Retina (tissue), 1 donor: Measurements from ENCODE around the gene HEYL.
A peak's percentile ranks its signal among the peaks of the same experiment; 100 is the strongest.

ENCODE experiments used
- DNase-seq: peaks from one replicate; pipeline ENCODE4 v3.0.0-alpha.2; 2016

HEYL gene

DNA sequence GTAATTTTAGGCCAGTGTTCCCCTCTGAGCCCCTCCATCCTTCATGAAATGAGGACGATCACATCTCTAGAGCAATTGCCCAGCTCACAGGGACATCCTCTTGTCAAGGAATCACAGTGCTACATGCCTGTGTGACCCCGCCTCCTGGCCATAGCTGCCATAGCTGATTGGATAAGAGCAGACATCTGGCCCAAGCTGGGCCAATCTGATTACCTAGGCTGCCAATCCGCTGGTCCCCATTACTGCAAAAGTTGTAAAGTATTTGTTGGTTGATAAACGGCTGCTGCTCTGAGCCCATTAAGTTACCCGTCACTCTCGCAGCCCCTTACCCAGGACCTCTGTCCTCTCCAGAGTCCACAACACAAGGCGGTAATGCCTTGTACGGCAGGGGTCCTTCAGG is 24.1 kb upstream of the HEYL start:
- no peak for DNase-seq

DNA sequence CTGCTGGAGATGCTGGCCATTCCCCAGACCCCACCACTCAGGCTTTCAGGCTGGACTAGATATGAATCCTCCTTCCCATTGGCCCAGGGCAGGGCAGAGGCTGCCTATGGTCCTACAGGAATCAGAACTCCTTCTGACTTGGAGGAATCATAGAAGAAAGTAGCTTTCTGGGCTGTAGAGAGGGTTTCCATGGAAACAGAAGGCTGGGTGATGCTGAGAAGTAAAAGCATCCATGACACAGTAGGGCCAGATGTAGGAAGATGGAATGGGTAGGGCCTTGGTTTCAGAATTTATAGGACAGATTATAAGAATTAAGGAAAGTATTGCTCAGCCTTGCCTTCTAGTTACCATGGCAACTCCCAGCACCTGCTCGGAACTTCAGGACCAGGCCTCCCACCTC is 23.4 kb upstream of the HEYL start:
- DNase-seq, result no peak

DNA sequence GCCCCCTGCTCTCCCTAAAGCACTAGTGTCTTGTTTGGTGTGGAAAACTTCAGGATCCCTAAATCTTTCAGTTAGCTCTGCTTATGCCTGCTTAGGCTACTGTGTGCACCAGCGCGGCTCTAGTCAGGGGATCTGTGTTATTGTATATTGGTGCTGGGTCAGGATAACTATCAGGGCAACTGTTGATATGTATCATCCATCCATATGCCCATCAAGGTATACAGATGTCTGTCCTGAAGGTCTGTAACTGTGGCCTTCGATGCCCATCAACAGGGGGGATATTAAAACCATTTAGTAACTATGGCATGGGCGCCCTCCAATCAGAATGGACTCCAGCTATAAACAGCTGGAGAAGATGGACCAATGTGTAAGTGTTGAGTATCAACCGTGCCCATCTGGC is 20.1 kb upstream of the HEYL start:
- DNase-seq, result no peak

DNA sequence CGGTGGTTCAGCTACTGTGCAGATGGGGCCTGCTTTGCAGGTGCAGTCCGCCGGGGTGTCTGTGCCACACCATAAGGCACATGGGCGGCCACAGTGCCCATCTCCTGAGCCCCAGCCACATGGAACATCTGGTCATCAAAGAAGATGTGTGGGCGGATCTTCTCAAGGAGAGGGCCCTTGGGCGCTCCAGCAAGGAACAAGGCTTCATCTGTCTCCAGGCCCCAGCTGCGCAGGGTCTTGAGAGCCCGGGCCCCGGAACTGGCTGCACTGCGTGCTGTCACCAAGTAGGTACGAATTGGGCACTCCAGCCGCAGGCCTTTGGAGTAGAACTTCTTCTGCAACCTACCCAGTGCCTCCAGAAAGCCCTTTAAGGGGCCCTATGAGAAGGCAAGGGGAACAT is 19.7 kb upstream of the HEYL start:
- no peak for DNase-seq

DNA sequence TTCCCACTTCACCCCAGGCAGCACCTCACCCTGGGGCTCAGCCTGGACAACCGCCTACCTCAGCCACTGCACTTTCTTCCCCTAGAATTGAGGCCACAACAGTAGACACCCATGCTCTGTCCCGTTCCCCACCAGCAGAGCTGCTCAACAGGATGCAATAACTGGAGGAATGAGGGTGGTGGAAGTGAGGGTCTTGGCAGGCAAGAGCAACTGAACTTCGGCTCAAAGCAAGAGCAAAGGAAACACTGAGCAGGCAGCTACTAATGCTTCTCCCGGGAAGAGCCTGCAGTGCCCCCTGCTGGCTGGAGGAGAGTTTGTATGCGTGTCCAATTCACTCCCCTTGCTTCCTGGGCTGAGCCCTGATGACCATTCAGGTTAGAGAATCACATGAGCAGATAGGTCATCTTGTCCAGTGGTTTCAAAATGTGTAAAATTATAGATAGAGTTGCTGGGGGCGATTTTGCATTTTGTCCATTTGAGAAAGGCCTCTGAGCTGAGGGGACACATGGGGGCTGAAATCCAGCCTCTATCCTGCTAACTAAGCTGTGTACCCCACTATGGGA is 18.6 kb upstream of the HEYL start:
- peak; percentile 75 for DNase-seq

DNA sequence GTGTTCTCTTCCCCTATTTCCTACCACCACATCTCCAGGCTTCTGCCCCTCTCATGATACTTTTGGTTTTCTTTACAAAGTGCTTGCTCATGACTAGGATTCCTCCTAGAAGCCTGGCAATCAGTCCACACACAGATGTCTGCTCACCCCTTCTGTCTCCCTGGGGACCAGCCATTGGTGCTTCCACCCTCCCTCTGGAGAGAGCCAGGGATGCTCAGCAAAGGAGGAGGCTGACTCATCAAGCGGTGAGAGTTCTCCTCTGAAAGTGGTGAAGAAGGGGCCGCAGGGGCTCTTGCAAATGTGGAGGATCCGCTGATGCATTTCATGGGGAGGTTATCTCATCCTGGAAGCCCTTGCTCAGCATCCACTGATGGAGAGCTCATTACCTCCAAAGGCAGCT is 18.0 kb upstream of the HEYL start:
- no peak for DNase-seq

DNA sequence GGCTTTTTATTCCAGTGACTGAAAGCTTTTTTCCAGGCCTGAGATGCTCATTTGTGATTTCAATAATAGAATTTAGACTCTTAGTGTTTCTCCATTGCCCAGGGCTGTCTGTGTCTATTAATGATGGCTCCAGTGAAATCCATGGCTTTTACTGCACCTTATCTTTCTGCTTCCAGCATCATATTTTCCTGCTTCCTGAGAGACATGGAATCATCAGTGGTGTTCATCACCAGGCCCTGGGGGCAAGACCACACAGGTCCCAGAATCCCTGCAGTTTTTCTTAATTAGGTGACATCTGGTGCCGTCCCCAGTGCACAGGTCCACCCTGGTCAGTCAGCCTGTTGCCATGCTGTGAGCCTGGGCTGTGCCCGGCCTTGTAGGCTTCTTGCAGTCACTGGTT is 16.9 kb upstream of the HEYL start:
- no peak for DNase-seq

DNA sequence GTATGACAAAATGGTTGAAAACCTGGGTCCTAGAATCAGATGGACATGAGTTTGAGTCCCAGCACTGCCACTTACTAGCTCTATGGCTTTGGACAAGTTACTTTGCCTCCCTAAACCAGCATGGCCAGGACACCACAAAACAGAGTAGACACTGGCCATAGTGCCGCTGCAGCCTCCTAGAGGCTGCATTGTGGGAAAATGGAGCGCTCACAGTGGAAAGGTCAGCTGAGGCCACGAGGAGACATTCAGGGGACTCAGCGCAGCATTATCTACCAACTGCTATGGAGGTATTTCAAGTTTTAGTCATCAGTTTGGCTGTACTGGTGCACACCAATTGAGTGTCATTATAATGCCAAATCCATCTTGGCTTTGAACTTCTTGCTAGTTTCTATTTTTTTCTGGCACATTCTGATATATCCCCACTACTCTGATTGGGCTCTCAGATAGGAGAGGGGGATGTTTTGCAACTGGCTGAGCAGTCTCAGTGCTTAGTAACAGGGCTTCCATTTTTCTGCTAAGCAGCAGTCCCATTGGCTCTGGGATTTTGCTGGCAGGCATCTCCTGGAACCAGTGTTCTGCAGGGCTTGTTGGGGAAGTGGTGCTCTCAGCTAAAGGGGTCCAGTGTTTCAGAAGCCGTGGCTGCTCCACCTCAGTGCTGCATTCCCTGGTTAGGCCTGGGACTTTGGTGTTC is 16.3 kb upstream of the HEYL start:
- DNase-seq, result no peak

DNA sequence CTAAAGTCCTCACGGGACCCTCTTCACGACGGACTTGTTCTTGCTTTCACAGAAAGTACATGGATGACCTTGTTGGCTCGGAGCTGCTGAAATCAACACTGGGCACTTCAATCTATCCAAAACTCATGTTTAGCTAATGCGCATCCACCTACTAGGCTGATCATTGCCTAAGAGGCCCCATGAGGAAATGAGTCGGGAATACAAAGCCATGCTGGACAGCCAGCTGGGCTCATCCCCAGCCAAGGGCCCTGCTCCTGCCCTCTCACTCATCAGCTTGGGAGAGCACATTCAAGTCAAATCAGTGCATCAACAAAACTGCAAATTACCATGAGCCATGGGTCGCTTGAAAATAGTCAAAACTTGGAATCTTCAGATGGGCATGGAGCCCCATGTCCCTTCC is 14.8 kb upstream of the HEYL start:
- no peak for DNase-seq

DNA sequence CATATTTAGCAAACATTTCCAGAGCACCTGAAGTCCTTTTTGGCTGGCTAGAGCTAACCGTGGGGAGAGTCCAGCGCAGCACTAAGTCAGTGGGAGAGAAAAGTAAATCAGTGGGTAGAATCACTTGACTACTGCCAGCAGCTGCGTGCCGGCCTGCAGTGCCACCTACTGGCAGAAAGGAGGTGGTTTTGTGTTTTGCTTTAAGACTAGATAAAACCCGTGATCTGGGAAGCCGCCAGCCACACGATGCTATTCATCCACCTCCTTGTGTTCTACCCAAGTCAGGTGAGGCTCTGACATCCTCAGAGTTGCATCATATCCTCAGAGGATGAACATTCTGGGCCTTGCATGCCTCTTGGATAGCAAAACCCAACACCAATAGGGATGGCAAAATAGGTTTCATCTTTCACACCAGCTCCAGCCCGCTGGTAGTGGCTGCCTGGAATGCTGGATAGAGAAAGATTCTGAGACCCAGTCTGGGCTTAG is 14.1 kb upstream of the HEYL start:
- DNase-seq, result peak; percentile 74

DNA sequence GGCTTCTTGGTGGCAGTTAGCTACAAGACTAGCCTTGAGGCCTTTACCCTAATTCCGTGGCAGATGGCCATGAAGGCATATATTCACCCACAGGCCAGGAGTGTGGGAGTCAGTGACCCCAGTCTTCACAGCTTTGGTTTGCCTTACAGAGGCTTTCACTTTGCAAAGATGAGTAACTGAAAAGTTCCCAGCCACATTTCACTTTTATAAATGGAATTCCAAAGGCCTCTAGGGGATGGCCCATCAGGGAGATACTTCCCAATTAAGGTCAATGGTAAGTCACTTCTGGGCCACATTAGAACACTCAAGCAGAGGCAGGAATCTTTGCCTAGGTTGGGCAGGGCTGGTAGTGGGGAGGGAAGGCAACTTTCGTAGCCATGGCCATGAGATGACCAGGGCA is 13.1 kb upstream of the HEYL start:
- no peak for DNase-seq

DNA sequence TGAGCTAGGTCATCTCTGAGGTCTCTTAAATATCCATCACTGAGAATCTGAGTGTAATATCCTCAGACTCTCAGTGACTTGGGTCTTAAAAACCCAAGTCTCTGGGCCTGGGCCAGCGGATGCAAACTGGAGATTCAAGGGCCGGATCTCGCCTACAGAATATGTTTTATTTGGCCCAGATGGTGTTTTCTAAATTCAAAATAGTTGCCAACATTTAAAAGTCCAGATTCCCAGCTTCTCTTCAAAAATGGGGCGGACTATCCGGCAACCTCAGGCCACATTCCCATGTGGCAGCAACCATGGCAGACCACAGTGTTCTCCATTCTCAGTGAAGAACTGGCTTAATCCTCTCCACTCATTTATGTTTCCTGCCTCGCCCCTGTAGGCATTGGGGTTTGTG is 12.7 kb upstream of the HEYL start:
- no peak for DNase-seq

DNA sequence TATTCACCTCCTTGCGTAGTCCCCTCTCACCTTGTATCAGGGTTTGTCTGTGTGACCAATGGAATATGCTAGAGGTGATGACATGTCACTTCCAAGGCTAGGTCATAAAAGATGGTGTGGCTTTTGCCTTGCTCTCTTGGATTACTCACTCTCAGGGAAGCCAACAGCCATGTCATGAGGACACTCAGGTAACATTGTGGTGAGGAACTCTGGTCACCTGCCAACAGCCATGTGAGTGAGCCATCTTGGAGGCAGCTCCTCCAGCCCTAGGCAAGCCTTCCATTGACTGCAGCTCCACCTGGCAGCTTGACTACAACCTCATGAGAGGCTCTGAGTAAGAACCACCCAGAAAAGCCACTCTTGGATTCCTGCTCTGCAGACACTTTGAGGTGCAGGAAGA is 11.0 kb upstream of the HEYL start:
- DNase-seq, result no peak

DNA sequence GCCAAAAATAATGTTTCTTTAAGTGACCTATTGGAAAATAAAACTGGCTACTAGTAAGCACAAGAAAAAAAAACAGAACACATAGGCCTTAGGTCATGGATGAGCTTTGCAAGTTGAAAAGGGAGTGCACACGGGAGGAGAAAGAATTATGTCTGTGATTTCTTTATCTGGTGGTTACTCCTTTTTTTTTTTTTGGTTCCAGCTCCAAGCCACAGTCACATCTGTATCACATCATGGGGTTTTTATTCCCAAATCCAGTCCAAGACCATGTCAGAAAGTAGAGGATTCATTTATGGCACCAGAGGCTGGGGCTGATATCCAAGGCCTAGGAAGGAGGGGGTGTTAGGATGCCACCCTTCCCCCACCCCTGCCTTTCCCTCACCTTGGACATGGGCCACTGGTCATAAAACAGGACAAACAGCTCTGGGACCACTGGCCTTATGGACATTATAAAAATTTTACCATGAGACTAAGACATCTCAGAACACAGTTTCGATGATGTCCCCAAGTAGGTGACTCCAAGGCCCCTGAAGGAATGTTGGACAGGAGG is 10.3 kb upstream of the HEYL start:
- no peak for DNase-seq

DNA sequence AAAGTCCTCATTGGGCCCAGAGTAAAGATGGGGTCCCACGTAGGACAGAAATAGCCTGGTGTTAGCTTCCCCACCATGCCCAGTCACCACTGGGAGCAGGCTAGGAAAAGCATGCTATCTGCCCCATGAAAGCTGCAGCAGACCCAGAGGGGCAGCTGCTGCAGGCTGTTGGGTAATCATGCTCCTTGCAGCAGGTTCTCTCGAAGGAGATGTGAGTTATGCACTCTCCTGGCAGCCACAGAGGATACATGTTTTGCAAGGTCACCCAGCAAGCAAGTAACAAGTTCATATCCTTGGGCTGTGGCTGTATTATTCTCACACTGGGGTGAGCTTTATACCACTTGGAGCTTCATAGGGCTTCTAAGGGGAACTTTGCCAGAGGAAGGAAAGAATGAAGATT is 9.1 kb upstream of the HEYL start:
- no peak for DNase-seq

DNA sequence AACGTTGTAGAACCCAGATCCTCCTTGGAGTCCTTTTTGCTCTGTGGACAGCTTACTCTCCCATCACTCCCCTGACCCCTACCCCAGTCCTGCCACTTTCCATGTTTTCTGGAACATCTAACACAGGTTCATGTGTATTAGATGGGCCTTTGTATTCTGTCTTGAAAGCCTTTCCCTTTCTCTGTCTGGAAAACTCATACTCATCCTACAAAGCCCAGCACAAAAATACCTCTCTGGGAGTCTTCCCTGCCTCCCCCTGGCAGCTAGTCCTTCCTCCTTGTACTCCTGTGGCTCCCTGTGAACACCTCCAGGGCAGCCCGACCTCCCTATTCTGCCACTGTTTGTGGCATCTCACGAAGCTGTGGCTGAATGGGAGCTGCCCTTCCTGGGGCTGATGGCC is 7.8 kb upstream of the HEYL start:
- no peak for DNase-seq

DNA sequence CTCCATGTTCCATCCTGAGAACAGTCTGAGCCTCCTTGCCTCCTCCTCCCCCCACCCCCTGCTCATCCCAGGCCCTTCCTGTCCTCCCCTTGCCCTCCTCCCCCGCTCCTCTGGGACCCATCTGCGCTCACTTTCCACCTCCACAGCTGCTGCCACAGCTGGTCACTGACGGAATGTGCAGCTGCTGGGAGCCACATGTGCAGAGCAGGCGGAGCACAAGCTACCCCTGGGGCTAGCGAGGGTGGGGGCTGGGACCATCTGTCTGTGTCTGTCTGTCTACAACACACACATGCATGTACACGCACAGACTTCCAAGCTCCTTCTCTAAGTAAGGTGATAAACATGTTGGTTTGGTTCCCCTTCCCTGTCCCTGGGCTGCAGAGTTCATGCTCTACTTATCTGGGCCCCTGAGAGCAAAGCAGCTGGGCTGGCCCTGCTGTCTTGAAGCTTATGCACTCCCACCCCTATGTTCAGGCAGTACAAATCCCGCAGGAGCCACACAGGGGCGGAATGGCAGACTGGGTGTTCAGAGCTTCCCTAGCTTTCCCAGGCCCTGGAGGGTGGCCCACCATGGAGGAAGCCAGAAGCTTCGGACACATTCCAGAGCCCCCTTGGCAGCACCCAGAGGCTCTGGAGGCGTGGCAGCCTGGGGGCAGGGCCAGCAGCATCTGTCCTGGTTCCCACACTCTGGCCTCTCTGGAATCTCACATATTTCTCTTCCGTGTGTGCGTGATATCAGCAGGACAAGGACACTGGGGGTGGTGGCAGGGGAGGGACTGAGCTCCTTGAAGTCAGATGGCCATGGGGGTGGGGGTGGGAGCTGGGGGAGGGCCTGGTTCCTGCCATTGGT is 7.0 kb upstream of the HEYL start:
- peak; percentile 90 for DNase-seq

DNA sequence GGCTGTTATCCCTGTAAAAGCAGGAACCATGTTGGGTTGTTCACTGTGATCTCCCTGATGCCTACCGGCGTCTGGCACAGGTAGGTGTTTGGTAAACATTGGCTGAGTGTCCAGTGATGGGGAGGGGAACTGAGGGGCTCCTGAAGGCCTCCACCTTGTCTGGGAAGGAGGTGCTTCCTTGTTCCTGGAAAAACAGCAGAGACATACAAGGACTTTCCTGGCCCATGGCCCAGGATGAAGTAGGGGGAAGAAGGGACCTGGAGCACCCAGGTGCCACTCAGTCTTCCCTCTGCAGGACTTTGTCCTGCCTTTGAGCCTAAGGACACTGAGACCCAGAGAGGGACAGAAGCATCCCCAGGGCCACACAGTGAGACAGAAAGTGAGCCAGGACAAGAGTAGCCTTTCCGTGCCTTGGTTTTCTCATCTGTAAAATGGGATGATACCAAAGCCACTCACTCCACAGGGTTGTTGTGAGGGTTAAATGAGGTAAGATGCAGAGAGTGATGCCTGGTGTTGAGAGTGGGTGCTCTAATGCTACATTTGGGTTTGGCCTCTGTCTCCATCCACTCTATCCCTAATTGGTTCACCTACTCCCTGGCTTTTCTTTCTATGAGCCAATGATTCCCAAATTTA is 6.1 kb upstream of the HEYL start:
- DNase-seq, result no peak

DNA sequence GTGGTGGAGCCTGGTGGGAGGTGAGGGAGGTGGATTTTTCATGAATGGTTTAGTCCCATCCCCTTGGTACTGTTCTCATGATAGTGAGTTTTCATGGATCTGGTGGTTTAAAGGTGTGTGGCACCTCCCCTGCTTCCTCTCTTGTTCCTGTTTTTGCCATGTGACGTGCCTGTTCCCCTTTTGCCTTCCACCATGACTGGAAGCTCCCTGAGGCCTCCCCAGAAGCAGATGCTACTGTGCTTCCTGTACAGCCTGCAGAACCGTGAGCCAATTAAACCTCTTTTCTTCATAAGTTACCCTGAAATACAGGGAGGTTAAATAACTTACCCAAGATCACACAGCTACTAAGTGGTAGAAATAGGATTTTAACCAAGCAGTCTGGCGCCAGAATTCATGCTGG is 4.3 kb upstream of the HEYL start:
- no peak for DNase-seq

DNA sequence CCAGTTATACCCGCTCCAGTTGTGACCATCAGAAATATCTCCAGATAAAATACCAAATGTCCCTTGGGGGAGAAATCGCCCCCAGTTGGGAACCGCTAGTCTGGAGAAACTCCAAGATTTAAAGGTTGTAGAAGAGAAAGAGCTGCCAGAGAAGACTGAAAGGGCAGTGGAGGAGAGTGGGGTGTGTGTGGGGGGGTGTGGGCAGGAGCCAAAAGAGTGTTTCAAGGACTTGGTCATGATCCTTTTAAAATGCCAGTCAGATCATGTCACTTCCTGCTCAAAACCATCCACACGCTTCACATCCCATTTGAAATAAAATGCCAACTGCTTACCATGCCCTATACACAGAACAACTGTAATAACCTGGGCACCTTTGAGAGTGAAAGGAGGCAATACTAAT is 3.4 kb upstream of the HEYL start:
- no peak for DNase-seq

DNA sequence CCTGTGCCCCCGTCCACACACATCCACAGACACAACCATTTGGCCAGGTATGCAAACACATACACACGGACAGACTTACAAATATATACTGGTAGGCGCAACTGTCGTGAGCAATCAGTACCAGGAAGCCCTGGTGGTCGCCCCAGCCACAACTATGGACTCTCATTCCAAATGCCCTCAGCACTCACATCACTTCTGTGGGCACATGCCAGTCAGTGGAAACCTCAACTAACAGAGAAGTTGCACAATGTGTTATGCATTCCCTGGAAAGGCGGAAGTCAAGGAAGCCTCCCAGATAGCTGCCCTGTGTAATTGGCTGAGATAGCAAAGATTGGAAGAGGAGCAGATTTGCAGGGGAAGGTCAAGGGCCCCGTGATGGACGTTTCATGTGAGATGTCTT is 1.4 kb upstream of the HEYL start:
- DNase-seq, result no peak

DNA sequence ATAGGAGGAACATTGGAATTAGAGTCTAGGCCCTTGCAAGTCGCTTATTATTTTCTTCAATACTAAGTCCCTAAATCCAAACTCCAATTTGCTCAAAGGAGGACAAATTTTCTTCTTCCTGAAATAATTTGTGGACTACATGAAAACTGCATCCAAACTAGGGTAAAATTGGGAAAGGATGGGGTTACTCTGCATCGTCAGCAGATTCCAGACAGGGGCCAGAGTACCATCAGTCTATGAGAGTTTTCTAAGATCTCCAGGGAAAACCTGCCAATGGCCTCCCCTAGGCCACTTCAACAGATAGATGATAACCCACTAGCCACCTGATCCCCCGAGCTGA is 508 bp downstream of the HEYL start:
- DNase-seq, result no peak

DNA sequence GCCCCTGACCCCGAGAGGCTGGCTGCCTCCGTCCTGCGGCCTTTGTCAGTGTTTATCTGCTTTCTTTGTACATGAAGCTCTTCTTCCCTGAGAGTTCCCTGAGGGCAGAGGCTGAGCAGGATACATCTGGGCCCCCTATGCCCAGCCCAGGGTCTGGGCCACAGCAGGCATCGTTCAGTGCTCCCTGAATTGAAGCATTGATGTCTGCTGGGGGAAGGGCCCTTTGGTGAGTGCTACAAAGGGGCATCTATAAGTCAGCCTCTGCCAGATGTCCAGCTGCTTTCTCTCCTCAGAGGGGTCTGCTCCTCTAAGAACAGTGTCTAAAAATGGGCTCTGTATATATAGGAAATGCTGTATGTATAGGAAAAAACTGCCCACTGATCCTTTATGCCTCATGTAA is 2.1 kb downstream of the HEYL start:
- DNase-seq, result no peak

DNA sequence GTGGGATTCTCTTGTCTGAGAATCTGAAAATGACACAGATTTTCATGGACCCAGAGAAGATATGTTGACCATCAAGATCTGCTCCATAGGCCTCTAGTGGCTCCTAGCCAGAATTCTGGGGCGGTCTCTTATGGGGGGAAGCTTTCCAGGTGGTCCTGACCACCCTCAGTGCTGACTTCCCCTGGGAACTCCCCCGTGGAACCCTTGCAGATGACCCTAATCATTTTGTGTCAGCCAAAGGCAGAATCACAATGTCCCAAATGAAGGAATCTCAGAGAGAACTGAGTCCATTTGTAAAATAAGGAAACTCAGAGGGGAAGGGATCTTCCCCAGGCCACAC is 3.6 kb downstream of the HEYL start:
- no peak for DNase-seq
